GM15510 (cell line): Measurements from ENCODE around the gene MLST8.

ENCODE experiments used
- POLR2A ChIP-seq: IDR thresholded peaks from 3 replicates; pipeline ENCODE4 v1.6.1; 2011; ENCODE audit warnings: borderline replicate concordance; ENCODE audit not compliant: insufficient read length; ENCODE audit errors: extremely low read depth

MLST8 gene

DNA sequence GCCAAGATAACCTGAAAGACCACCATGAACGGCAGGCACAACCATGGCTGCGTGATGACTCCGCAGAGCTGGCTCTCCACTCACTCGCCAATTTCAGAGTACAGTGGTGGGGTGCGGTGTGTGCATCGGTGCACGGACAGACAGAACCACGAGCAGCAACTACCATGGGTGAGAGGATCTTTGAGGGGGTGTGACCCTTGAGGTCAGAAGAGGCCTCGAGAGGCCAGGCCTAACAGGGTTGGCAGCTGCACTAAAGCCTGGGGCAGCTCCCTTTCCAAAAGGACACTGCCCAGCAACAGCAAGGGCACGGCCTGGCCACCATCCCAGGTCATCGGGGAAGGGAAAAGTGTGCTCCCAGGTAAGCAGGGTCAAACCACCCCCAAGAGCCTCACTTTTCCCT, 48.0 kb downstream of the MLST8 start:
- TF ChIP-seq POLR2A, result no peak

- no peak for TF ChIP-seq POLR2A
These were observed 51.4 kb downstream of the MLST8 start for GRCh38 chr16:2256531-2257140.

DNA sequence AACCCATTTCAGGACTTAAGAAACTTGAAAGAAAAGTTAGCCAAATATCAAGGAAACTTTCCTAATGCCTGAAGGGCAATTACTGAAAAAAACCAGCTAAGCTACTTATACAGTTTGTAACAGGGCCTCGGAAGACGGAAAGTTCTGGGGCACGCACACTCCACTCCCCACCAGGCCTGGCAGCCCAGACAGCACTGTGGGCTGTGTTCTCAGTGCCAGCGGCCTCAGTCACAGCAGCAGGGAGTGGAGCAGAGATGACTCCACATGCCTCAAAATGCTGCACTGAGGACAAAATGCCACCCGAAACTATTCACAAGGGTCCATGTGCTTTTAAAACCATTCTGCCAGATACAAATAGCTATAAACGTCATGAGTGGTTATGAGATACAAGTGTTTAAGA, 52.5 kb downstream of the MLST8 start:
- TF ChIP-seq POLR2A, result no peak
